Sigmoid colon (tissue), 4 donors: ENCODE results near the gene ARPC5.
"Not testable (repeated sequence)": the region's sequence is repeated elsewhere in the genome, so short reads cannot be mapped to it uniquely, and the experiment has no call there.

Experiments
- CTCF ChIP-seq, 4 experiments: fragments of 450-650 bp in 3 of 4; fragments of 200-600 bp in 1 of 4; IDR thresholded peaks; one replicate each; pipeline ENCODE4 v1.5.1; 2016 to 2019; ENCODE audit warnings: antibody characterized with exemption in 4 of 4, mild to moderate bottlenecking in 3 of 4, moderate library complexity in 2 of 4
- EP300 ChIP-seq, 4 donors: sonication (generic); formaldehyde crosslinking; IDR thresholded peaks; one replicate each; pipeline ENCODE4 v1.6.1; 2017; ENCODE audit warnings: antibody characterized with exemption in 4 of 4
- POLR2A ChIP-seq, 2 donors: fragments of 450-650 bp; IDR thresholded peaks; one replicate each; pipeline ENCODE4 v1.6.1; 2016; ENCODE audit warnings: antibody characterized with exemption in 2 of 2, mild to moderate bottlenecking in 2 of 2, moderate library complexity in 2 of 2

- not testable (repeated sequence) for TF ChIP-seq CTCF, EP300, POLR2A (IDR thresholded peaks at IDR 0.05)
Measured at GRCh38 chr1:183679363-183679762, 43.8 kb upstream of the ARPC5 start.
